SK-N-SH (cell line): ENCODE data around the gene KIF13A. TPM values are rescaled to one million over a fixed set of nuclear protein-coding genes. Genes with fewer than 3 reads are reported as not detected.

Source experiments
- CTCF ChIA-PET: fragments of 300-600, 350-600 bp; formaldehyde crosslinking; extraction: SDS; loops from one replicate; lab custom pipeline; 2021; lab: Yijun Ruan, JAX
- POLR2A ChIA-PET: fragments of 350-600 bp; sonication (Branson Sonifier 250); formaldehyde crosslinking; extraction: SDS; loops from one replicate; lab custom pipeline; 2020; ENCODE audit warnings: antibody characterized with exemption, inconsistent platforms; lab: Yijun Ruan, JAX
- DNase-seq: peaks from one replicate; pipeline ENCODE4 v3.0.0; 2012
- H2AFZ ChIP-seq: fragments of 200-600 bp; sonication (generic); 2 replicates; pipeline ENCODE4 v1.8.1; 2016; ENCODE audit warnings: antibody characterized with exemption, mild to moderate bottlenecking, low read depth
- H3F3A ChIP-seq: fragments of 200-600 bp; sonication (generic); replicated peaks from 2 replicates; pipeline ENCODE3; 2016; ENCODE audit warnings: antibody characterized with exemption, mild to moderate bottlenecking; ENCODE audit not compliant: insufficient read depth
- H3K27ac ChIP-seq, 2 experiments: fragments of 200-500 bp in 1 of 2; fragments of 200-600 bp in 1 of 2; sonication (Bioruptor generic) in 1 of 2; sonication (generic), shearing (Covaris generic) in 1 of 2; 2 replicates each; pipeline versions ENCODE4 v1.5.1 to v1.6.1; 2014 to 2016; ENCODE audit warnings: low read depth in 2 of 2, inconsistent platforms in 1 of 2, low read length in 1 of 2, mild to moderate bottlenecking in 1 of 2, mixed read lengths in 1 of 2
- H3K27me3 ChIP-seq: fragments of 200-600 bp; sonication (generic), shearing (Covaris generic); 2 replicates; pipeline ENCODE4 v1.6.1; 2016; ENCODE audit warnings: mixed run types; ENCODE audit not compliant: insufficient read depth
- H3K36me3 ChIP-seq, 2 experiments: fragments of 200-500 bp in 1 of 2; fragments of 200-600 bp in 1 of 2; sonication (Bioruptor generic) in 1 of 2; sonication (generic) in 1 of 2; replicated peaks in 1 of 2; 2 replicates each; pipeline versions ENCODE3 to v1.5.1; 2014 to 2016; ENCODE audit warnings: low read length in 1 of 2, mild to moderate bottlenecking in 1 of 2; ENCODE audit not compliant: insufficient read depth in 2 of 2, control insufficient read depth in 1 of 2
- H3K4me1 ChIP-seq, 2 experiments: fragments of 200-500 bp in 1 of 2; fragments of 200-600 bp in 1 of 2; sonication (Bioruptor generic) in 1 of 2; sonication (generic), shearing (Covaris generic) in 1 of 2; 2 replicates each; pipeline versions ENCODE4 v1.5.1 to v1.6.1; 2014 to 2016; ENCODE audit warnings: low read depth in 1 of 2, low read length in 1 of 2, mixed run types in 1 of 2; ENCODE audit not compliant: insufficient read depth in 2 of 2, control insufficient read depth in 1 of 2
- H3K4me2 ChIP-seq: fragments of 200-600 bp; sonication (generic), shearing (Covaris generic); 2 replicates; pipeline ENCODE4 v1.6.1; 2017; ENCODE audit warnings: mixed run types
- H3K4me3 ChIP-seq, 2 experiments: fragments of 200-500 bp in 1 of 2; fragments of 200-600 bp in 1 of 2; sonication (Bioruptor generic) in 1 of 2; sonication (generic), shearing (Covaris generic) in 1 of 2; 2 replicates each; pipeline versions ENCODE4 v1.5.1 to v1.8.1; 2014 to 2016; ENCODE audit warnings: low read depth in 2 of 2, inconsistent platforms in 1 of 2, low read length in 1 of 2, mild to moderate bottlenecking in 1 of 2, mixed read lengths in 1 of 2, moderate library complexity in 1 of 2
- H3K79me2 ChIP-seq: fragments of 200-600 bp; sonication (generic); 2 replicates; pipeline ENCODE4 v1.8.1; 2017; ENCODE audit warnings: mild to moderate bottlenecking; ENCODE audit not compliant: insufficient read depth
- H3K9ac ChIP-seq: fragments of 200-600 bp; sonication (generic); 2 replicates; pipeline ENCODE4 v1.6.1; 2017; ENCODE audit warnings: mixed run types
- H3K9me2 ChIP-seq: fragments of 200-600 bp; sonication (generic); 2 replicates; pipeline ENCODE4 v1.6.1; 2017; ENCODE audit warnings: mixed run types
- H3K9me3 ChIP-seq: fragments of 200-600 bp; sonication (generic); 2 replicates; pipeline ENCODE4 v1.6.1; 2017; ENCODE audit warnings: mixed run types, mild to moderate bottlenecking, moderate library complexity
- H4K20me1 ChIP-seq: fragments of 200-600 bp; sonication (generic); 2 replicates; pipeline ENCODE4 v1.6.1; 2017; ENCODE audit warnings: mild to moderate bottlenecking, mixed run types; ENCODE audit not compliant: insufficient read depth
- EP300 ChIP-seq, 2 experiments: IDR thresholded peaks; 2 replicates each; pipeline versions ENCODE4 v1.4.0 to v1.6.1; 2012; ENCODE audit warnings: borderline replicate concordance in 1 of 2, low read depth in 1 of 2, low read length in 1 of 2
- FOXJ3 ChIP-seq: sonication (generic); formaldehyde crosslinking; IDR thresholded peaks from 2 replicates; pipeline ENCODE4 v1.5.1; 2020; ENCODE audit warnings: mild to moderate bottlenecking, missing genetic modification reagents
- FOXM1 ChIP-seq: IDR thresholded peaks from 2 replicates; pipeline ENCODE4 v1.4.0; 2012; ENCODE audit warnings: low read depth, mild to moderate bottlenecking
- GABPA ChIP-seq: IDR thresholded peaks from 2 replicates; pipeline ENCODE4 v1.4.0; 2012; ENCODE audit warnings: low read depth, mild to moderate bottlenecking
- GATA2 ChIP-seq: sonication (generic); formaldehyde crosslinking; IDR thresholded peaks from 2 replicates; pipeline ENCODE4 v1.5.0; 2020; ENCODE audit warnings: mild to moderate bottlenecking, missing genetic modification reagents
- MEF2A ChIP-seq: IDR thresholded peaks from 2 replicates; pipeline ENCODE4 v1.4.0; 2012; ENCODE audit warnings: low read depth, borderline replicate concordance
- NFIC ChIP-seq: IDR thresholded peaks from 2 replicates; pipeline ENCODE4 v1.4.0; 2012; ENCODE audit warnings: borderline replicate concordance
- RCOR1 ChIP-seq: fragments of 150-350 bp; IDR thresholded peaks from 2 replicates; pipeline ENCODE4 v1.6.1; 2017; ENCODE audit warnings: antibody characterized with exemption, low read length
- RXRA ChIP-seq: IDR thresholded peaks from 2 replicates; pipeline ENCODE4 v1.4.0; 2012; ENCODE audit warnings: low read depth, mild to moderate bottlenecking, borderline replicate concordance
- SMC3 ChIP-seq: IDR thresholded peaks from 2 replicates; pipeline ENCODE4 v1.6.1; 2012; ENCODE audit warnings: low read depth, low read length, improper control_type of control experiment
- TAF1 ChIP-seq: IDR thresholded peaks from 2 replicates; pipeline ENCODE4 v1.6.1; 2012; ENCODE audit warnings: low read depth, mild to moderate bottlenecking, low read length, moderate library complexity, borderline replicate concordance
- TEAD4 ChIP-seq: IDR thresholded peaks from 2 replicates; pipeline ENCODE4 v1.4.0; 2012; ENCODE audit warnings: mild to moderate bottlenecking, borderline replicate concordance; ENCODE audit not compliant: insufficient read depth
- YY1 ChIP-seq: IDR thresholded peaks from 2 replicates; pipeline ENCODE4 v1.4.0; 2012; ENCODE audit warnings: low read depth, mild to moderate bottlenecking
- WGBS: methylation state at CpG from one replicate; pipeline ENCODE4 v1.1.6; 2017; ENCODE audit warnings: low lambda C conversion rate; 5-methylcytosine and 5-hydroxymethylcytosine counted together
- polyA plus RNA-seq, 3 experiments: library from polyadenylated mRNA; depleted of rRNA; stranded (reverse); fragments of >200 nt; gene quantifications; 2 replicates each; pipeline ENCODE4 v1.2.3, GENCODE V29; 2012
- TF ChIP-seq, protein P1 (sequence below): IDR thresholded peaks from 2 replicates; pipeline ENCODE4 v1.4.0; 2012; ENCODE audit warnings: low read depth, borderline replicate concordance
- TF ChIP-seq, protein P2 (sequence below): IDR thresholded peaks from 2 replicates; pipeline ENCODE4 v1.4.0; 2012; ENCODE audit warnings: low read depth
- TF ChIP-seq, protein P3 (sequence below): IDR thresholded peaks from 2 replicates; pipeline ENCODE4; 2012
- TF ChIP-seq, protein P4 (sequence below): IDR thresholded peaks from 2 replicates; pipeline ENCODE4 v1.4.0; 2012; ENCODE audit warnings: low read depth, borderline replicate concordance
- TF ChIP-seq, protein P5 (sequence below): fragments of 200-600 bp; sonication (generic); IDR thresholded peaks from 2 replicates; pipeline ENCODE4 v1.6.1; 2017; ENCODE audit warnings: antibody characterized with exemption, mild to moderate bottlenecking, moderate library complexity

KIF13A gene
- polyA plus RNA-seq, 1 of the 3 experiments (the other 2 are of a cell fraction) = 18.2 TPM

DNA sequence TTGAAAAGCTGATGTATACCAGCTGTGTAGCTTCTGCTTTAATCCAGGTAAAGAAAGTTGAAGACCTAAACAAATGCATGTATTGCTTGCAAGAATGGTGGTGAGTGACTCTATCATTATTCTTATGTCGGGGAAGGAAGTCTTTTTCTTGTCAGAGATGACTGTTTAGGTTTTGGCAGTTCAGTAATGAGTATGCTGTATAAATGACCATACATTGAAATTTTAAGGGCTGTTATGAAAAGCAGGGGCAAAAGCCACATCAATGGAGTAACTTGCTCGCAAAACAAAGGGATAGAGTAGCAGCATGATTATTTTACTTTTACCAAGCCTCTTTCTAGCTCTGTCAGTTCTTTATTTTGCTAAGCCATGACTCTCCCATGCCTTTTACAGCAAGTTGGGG lies 224.8 kb downstream of the KIF13A start:
- CTCF ChIA-PET = no interaction called here
- DNase-seq = no peak
- TF ChIP-seq NFIC (no peak), YY1 (no peak), RXRA (no peak), FOXM1 (no peak), MEF2A (no peak), EP300 (IDR thresholded peaks at IDR 0.05; ENCODE audit: borderline replicate concordance in 1 of 2, low read depth in 1 of 2, low read length in 1 of 2) (no peak), TAF1 (no peak), GATA2 (CRISPR knock-in tag) (no peak), RCOR1 (no peak), FOXJ3 (CRISPR knock-in tag) (no peak), SMC3 (no peak), GABPA (no peak), TEAD4 (no peak)
- TF ChIP-seq, protein P1, sequence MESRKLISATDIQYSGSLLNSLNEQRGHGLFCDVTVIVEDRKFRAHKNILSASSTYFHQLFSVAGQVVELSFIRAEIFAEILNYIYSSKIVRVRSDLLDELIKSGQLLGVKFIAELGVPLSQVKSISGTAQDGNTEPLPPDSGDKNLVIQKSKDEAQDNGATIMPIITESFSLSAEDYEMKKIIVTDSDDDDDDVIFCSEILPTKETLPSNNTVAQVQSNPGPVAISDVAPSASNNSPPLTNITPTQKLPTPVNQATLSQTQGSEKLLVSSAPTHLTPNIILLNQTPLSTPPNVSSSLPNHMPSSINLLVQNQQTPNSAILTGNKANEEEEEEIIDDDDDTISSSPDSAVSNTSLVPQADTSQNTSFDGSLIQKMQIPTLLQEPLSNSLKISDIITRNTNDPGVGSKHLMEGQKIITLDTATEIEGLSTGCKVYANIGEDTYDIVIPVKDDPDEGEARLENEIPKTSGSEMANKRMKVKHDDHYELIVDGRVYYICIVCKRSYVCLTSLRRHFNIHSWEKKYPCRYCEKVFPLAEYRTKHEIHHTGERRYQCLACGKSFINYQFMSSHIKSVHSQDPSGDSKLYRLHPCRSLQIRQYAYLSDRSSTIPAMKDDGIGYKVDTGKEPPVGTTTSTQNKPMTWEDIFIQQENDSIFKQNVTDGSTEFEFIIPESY = no peak
- TF ChIP-seq, protein P2, sequence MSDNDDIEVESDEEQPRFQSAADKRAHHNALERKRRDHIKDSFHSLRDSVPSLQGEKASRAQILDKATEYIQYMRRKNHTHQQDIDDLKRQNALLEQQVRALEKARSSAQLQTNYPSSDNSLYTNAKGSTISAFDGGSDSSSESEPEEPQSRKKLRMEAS = no peak
- TF ChIP-seq, protein P3, sequence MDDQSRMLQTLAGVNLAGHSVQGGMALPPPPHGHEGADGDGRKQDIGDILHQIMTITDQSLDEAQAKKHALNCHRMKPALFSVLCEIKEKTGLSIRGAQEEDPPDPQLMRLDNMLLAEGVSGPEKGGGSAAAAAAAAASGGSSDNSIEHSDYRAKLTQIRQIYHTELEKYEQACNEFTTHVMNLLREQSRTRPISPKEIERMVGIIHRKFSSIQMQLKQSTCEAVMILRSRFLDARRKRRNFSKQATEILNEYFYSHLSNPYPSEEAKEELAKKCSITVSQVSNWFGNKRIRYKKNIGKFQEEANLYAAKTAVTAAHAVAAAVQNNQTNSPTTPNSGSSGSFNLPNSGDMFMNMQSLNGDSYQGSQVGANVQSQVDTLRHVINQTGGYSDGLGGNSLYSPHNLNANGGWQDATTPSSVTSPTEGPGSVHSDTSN = no peak
- TF ChIP-seq, protein P4, sequence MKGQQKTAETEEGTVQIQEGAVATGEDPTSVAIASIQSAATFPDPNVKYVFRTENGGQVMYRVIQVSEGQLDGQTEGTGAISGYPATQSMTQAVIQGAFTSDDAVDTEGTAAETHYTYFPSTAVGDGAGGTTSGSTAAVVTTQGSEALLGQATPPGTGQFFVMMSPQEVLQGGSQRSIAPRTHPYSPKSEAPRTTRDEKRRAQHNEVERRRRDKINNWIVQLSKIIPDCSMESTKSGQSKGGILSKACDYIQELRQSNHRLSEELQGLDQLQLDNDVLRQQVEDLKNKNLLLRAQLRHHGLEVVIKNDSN = no peak
- TF ChIP-seq, protein P5, sequence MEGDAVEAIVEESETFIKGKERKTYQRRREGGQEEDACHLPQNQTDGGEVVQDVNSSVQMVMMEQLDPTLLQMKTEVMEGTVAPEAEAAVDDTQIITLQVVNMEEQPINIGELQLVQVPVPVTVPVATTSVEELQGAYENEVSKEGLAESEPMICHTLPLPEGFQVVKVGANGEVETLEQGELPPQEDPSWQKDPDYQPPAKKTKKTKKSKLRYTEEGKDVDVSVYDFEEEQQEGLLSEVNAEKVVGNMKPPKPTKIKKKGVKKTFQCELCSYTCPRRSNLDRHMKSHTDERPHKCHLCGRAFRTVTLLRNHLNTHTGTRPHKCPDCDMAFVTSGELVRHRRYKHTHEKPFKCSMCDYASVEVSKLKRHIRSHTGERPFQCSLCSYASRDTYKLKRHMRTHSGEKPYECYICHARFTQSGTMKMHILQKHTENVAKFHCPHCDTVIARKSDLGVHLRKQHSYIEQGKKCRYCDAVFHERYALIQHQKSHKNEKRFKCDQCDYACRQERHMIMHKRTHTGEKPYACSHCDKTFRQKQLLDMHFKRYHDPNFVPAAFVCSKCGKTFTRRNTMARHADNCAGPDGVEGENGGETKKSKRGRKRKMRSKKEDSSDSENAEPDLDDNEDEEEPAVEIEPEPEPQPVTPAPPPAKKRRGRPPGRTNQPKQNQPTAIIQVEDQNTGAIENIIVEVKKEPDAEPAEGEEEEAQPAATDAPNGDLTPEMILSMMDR = no peak
- TF ChIP-seq, all 33 proteins: peak for 0
- Histone ChIP-seq H3K4me1 (no peaks in the 10 kb centered on the region), H3K36me3 (peaks cover 35 to 42% of the 10 kb centered on the region in 2 experiments), H2AFZ (no peak overlapping the region), H3K4me3 (no peak overlapping the region), H3K9me2 (no peaks in the 10 kb centered on the region), H3K4me2 (no peak overlapping the region), H4K20me1 (no peaks in the 10 kb centered on the region), H3K27me3 (no peaks in the 10 kb centered on the region), H3K79me2 (no peaks in the 10 kb centered on the region), H3K27ac (no peak overlapping the region), H3K9me3 (no peaks in the 10 kb centered on the region), H3F3A (no peaks in the 10 kb centered on the region), H3K9ac (no peak overlapping the region)
- 97% methylated on average over 2 of the region's 2 CpGs for WGBS
- POLR2A ChIA-PET = no interaction called here
